Fibroblast of lung (primary cell): ENCODE data around the gene NEO1. TPM values are rescaled to one million over a fixed set of nuclear protein-coding genes. Genes with fewer than 3 reads are reported as not detected.
A peak's percentile ranks its signal among the peaks of the same experiment; 100 is the strongest.

Experiments used
- DNase-seq, 2 donors: peaks; one replicate each; pipeline versions ENCODE4 v3.0.0 to v3.0.0-alpha.2; 2010; ENCODE audit warnings: low read depth in 2 of 2
- H2AFZ ChIP-seq: 2 replicates; pipeline ENCODE4 v1.5.1; 2012; ENCODE audit warnings: low read length, control low read depth, inconsistent platforms
- H3K27ac ChIP-seq: 2 replicates; pipeline ENCODE4 v1.5.1; 2011; ENCODE audit warnings: low read length, control low read depth; ENCODE audit not compliant: insufficient read depth
- H3K27me3 ChIP-seq: 2 replicates; pipeline ENCODE4 v1.5.1; 2011; ENCODE audit warnings: mild to moderate bottlenecking, low read length; ENCODE audit not compliant: control insufficient read depth, insufficient read depth
- H3K36me3 ChIP-seq: 2 replicates; pipeline ENCODE4 v1.5.1; 2011; ENCODE audit warnings: low read length; ENCODE audit not compliant: control insufficient read depth, insufficient read depth
- H3K4me1 ChIP-seq: 2 replicates; pipeline ENCODE4 v1.5.1; 2011; ENCODE audit warnings: low read length; ENCODE audit not compliant: control insufficient read depth, insufficient read depth; ENCODE audit errors: extremely low read depth
- H3K4me2 ChIP-seq: 2 replicates; pipeline ENCODE4 v1.5.1; 2011; ENCODE audit warnings: low read length, control low read depth; ENCODE audit not compliant: insufficient read depth; ENCODE audit errors: extremely low read depth
- H3K4me3 ChIP-seq, 4 experiments: fragments of 200-600 bp in 1 of 4; sonication (generic) in 1 of 4; replicated peaks in 1 of 4; 2 replicates each; pipeline ENCODE4 v1.5.1; 2011 to 2016; ENCODE audit warnings: low read length in 4 of 4, low read depth in 3 of 4, mild to moderate bottlenecking in 3 of 4, control low read depth in 2 of 4, inconsistent platforms in 1 of 4, mixed read lengths in 1 of 4; ENCODE audit not compliant: insufficient read depth in 1 of 4; ENCODE audit errors: control extremely low read depth in 1 of 4
- H3K79me2 ChIP-seq: 2 replicates; pipeline ENCODE4 v1.5.1; 2012; ENCODE audit warnings: mild to moderate bottlenecking, low read length, inconsistent platforms; ENCODE audit not compliant: control insufficient read depth, insufficient read depth
- H3K9ac ChIP-seq: 2 replicates; pipeline ENCODE4 v1.5.1; 2011; ENCODE audit warnings: mild to moderate bottlenecking, low read length, control low read depth; ENCODE audit not compliant: insufficient read depth
- H3K9me3 ChIP-seq: 2 replicates; pipeline ENCODE4 v1.5.1; 2012; ENCODE audit warnings: low read depth, low read length; ENCODE audit not compliant: control insufficient read depth, insufficient read depth
- H4K20me1 ChIP-seq: 2 replicates; pipeline ENCODE4 v1.5.1; 2011; ENCODE audit warnings: low read length; ENCODE audit not compliant: control insufficient read depth, insufficient read depth; ENCODE audit errors: extremely low read depth
- CTCF ChIP-seq, 2 donors: IDR thresholded peaks in 1 of 2; conservative IDR thresholded peaks in 1 of 2; 1 replicate in 1 of 2; 2 replicates in 1 of 2; pipeline ENCODE4 v1.5.1; 2011 to 2012; ENCODE audit warnings: low read length in 2 of 2, control low read depth in 1 of 2, inconsistent platforms in 1 of 2, low read depth in 1 of 2, mild to moderate bottlenecking in 1 of 2
- EZH2 ChIP-seq: IDR thresholded peaks from 2 replicates; pipeline ENCODE4 v1.5.1; 2012; ENCODE audit warnings: low read length, control low read depth, mild to moderate bottlenecking; ENCODE audit errors: missing control alignments
- polyA plus RNA-seq, 2 donors: library from polyadenylated mRNA; depleted of rRNA in 1 of 2; stranded (reverse) in 1 of 2; unstranded in 1 of 2; fragments of >200 nt; gene quantifications; 2 replicates each; pipeline ENCODE4 v1.2.1, GENCODE V29; 2011 to 2012; ENCODE audit warnings: missing spikeins in 1 of 2
- total RNA-seq: library from RNA; depleted of rRNA; stranded (reverse); fragments of >200 nt; gene quantifications from 2 replicates; pipeline ENCODE4 v1.2.1, GENCODE V29; 2014

The NEO1 gene
- total and polyA plus RNA-seq, 2 donors (not counting 1 experiment from before 2014, with no cell fraction given), result 6.2 to 19.3 TPM

GRCh38 chr15:73265536-73266153 is 213.4 kb downstream of the NEO1 start:
- DNase-seq, result peak; percentile 40 to 58
- no peaks in the 10 kb centered on the region for H4K20me1 ChIP-seq
- H3K9ac ChIP-seq, result no peak overlapping the region
- H3K4me1 ChIP-seq, result no peaks in the 10 kb centered on the region
- no peak overlapping the region for H3K27ac ChIP-seq
- no peak for TF ChIP-seq EZH2
- TF ChIP-seq CTCF (conservative IDR thresholded peaks at IDR 0.05 in 1 of 2, IDR thresholded peaks at IDR 0.05 in 1 of 2; ENCODE audit: low read depth in 1 of 2, low read length in 2 of 2), result peak; percentile 54 to 83
- no peaks in the 10 kb centered on the region for H3K79me2 ChIP-seq
- no peaks in the 10 kb centered on the region for H3K36me3 ChIP-seq
- no peaks in the 10 kb centered on the region for H3K27me3 ChIP-seq
- H3K9me3 ChIP-seq, result no peaks in the 10 kb centered on the region
- no peak overlapping the region for H3K4me3 ChIP-seq
- no peak overlapping the region for H3K4me2 ChIP-seq
- H2AFZ ChIP-seq, result no peak overlapping the region

DNA sequence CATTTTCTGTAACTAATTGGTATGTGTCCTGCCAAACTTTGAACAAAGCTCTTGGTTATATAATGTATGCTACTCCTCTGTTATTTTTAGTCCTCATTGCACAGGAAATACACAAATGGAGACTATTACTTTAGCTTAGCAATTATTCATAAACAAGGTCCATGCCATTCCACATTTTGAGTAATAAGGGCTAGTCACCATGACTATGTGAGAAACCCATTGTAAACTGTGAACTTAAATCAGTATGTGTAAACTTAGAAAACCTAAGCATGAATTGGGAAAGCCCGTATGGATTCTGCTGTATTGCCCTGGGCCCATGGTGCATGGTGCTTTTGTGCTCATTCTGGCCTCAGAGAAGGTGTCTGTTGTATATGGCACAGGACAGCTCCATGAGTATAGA is 216.2 kb downstream of the NEO1 start:
- H4K20me1 ChIP-seq, result no peaks in the 10 kb centered on the region
- no peak for TF ChIP-seq CTCF (conservative IDR thresholded peaks at IDR 0.05 in 1 of 2, IDR thresholded peaks at IDR 0.05 in 1 of 2; ENCODE audit: low read depth in 1 of 2, low read length in 2 of 2)
- TF ChIP-seq EZH2, result no peak
- no peak for DNase-seq
- H3K4me2 ChIP-seq, result no peak overlapping the region
- no peaks in the 10 kb centered on the region for H3K27me3 ChIP-seq
- no peak overlapping the region for H2AFZ ChIP-seq
- no peaks in the 10 kb centered on the region for H3K4me1 ChIP-seq
- no peaks in the 10 kb centered on the region for H3K9me3 ChIP-seq
- H3K27ac ChIP-seq, result no peak overlapping the region
- H3K4me3 ChIP-seq, result no peak overlapping the region
- H3K9ac ChIP-seq, result no peak overlapping the region
- no peaks in the 10 kb centered on the region for H3K36me3 ChIP-seq
- no peaks in the 10 kb centered on the region for H3K79me2 ChIP-seq

GRCh38 chr15:73270366-73271097 is 218.3 kb downstream of the NEO1 start:
- Histone ChIP-seq H2AFZ (no peak overlapping the region), H4K20me1 (no peaks in the 10 kb centered on the region), H3K27me3 (no peaks in the 10 kb centered on the region), H3K9ac (no peak overlapping the region), H3K4me1 (no peaks in the 10 kb centered on the region), H3K36me3 (no peaks in the 10 kb centered on the region), H3K4me2 (no peak overlapping the region), H3K27ac (no peak overlapping the region), H3K4me3 (no peak overlapping the region), H3K79me2 (no peaks in the 10 kb centered on the region), H3K9me3 (no peaks in the 10 kb centered on the region)
- no peak for DNase-seq
- TF ChIP-seq CTCF (conservative IDR thresholded peaks at IDR 0.05 in 1 of 2, IDR thresholded peaks at IDR 0.05 in 1 of 2; ENCODE audit: low read depth in 1 of 2, low read length in 2 of 2) (no peak), EZH2 (no peak)
